OCI-M2 (cell line): ENCODE data around the gene MMP7.
"Not testable (repeated sequence)": the region's sequence is repeated elsewhere in the genome, so short reads cannot be mapped to it uniquely, and the experiment has no call there.

Experiments
- DNase-seq: peaks from one replicate; lab custom pipeline; 2025; ENCODE audit not compliant: unreplicated experiment; lab: John Stamatoyannopoulos, UW

The MMP7 gene

GRCh38 chr11:102539567-102539966 lies 9.0 kb upstream of the MMP7 start:
- no peak for DNase-seq

GRCh38 chr11:102538932-102539331 lies 8.4 kb upstream of the MMP7 start:
- no peak for DNase-seq

DNA sequence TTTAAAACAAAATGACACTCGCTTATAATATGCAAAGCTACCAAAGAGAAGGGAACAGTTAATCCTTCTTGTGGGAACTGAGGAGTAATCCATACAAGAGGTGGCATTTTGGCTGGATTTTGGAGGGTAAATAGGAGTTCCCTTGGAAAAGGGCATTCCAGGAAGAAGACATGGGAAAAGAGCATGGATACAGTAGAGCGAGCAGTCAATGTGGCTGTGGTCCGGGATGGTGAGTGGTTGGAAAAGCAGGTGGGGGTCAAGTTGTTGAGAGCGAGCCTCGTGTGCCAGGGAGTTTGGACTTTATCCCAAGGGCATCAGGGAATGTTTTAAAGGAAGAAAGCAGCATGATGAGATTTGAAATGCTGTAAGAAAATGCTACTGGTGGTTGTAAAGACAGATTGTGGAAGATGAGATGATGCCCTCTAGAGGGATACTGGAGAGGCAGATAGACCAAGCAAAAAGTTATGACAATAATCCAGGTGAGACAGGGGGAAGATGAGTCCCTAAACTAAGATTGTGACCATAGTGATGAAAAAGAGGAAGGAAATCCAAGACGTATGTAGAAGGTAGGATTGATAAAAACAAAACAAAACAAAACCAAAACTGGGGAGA lies 3.8 kb upstream of the MMP7 start:
- no peak for DNase-seq

GRCh38 chr11:102528618-102529017 lies 1.9 kb downstream of the MMP7 start:
- no peak for DNase-seq

DNA sequence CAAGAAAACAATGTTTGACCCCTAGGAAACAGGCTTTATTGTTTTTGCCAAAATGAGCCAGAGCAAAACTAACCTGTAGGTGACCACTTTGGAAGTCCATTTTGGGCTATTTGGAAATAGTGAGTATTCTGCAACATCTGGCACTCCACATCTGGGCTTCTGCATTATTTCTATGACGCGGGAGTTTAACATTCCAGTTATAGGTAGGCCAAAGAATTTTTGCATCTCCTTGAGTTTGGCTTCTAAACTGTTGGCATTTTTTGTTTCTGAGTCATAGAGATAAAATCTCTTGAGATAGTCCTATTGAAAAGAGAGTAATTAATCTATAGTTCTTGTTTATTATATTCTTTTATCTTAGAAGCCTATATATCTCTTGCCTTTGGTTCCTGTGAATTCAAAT lies 2.9 kb downstream of the MMP7 start:
- DNase-seq = no peak

DNA sequence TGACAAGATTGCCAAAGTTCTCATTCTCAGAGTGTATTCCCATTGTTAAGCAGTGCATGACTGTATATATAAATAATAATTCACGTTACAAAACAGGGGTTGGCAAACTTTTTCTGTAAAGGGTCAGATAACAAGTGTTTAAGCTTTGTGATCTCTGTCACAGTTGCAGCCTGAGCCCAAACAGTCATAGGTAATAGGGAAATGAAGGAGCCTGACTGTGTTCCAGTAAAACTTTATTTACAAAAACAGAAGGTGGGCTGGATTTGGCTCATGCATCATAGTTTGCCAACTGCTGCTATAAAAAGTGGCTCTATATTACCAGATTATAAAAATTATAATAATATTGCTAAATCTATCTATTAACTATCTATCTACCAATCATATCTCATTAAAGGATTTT lies 3.5 kb downstream of the MMP7 start:
- no peak for DNase-seq

DNA sequence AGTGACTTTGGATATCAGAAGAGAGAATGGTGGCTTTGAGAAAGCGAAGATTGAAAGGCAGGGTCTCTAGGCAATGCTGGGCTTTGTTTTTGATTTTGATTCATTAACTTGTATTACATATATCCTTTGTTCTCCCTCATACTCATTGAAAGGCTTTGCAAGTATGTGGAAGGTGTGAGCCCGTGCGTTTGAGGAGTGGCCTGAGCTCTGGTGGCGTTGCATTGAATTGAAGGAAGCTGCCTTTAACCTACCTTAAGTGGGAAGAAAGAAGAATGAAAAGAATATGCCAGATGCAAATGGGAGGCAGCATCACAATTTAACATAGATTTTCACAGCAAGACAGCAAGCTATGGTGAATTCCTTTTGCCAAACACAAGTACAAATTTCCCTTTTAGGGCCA lies 6.7 kb downstream of the MMP7 start:
- DNase-seq = no peak

DNA sequence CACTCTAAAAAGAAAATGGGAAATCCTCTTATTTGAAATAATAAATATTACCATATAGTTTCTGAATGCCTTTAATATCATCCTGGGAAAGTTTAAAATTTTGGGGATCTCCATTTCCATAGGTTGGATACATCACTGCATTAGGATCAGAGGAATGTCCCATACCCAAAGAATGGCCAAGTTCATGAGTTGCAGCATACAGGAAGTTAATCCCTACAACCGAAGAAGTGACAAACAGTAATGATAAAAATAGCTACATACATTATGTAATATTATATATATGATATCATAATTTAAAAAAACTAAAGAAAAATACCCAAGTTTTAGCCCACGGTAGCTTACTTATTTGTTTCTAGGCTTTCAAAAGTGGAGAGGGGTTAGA lies 7.4 kb downstream of the MMP7 start:
- no peak for DNase-seq

GRCh38 chr11:102522312-102523188 lies 8.0 kb downstream of the MMP7 start:
- no peak for DNase-seq

- no peak for DNase-seq
Measured at GRCh38 chr11:102521121-102521520, 9.4 kb downstream of the MMP7 start.

DNA sequence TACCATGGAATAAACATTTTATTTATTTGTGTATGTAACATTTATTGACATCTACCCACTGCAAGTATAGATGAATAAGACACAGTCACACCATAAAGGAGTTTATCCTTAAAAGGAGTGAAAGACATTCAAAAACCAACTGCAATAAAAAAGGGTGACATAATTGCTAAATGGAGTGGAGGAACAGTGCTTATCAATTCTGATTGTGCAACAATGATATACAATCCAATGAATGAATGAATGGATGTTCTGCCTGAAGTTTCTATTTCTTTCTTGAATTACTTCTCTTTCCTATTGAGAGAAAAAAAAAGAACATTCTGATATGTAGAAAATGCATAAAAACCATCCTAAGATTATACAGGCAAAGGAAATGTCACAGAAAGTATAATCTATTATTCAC lies 10.0 kb downstream of the MMP7 start:
- DNase-seq = no peak

- DNase-seq = no peak
Measured at GRCh38 chr11:102518296-102519094, 12.1 kb downstream of the MMP7 start.

DNA sequence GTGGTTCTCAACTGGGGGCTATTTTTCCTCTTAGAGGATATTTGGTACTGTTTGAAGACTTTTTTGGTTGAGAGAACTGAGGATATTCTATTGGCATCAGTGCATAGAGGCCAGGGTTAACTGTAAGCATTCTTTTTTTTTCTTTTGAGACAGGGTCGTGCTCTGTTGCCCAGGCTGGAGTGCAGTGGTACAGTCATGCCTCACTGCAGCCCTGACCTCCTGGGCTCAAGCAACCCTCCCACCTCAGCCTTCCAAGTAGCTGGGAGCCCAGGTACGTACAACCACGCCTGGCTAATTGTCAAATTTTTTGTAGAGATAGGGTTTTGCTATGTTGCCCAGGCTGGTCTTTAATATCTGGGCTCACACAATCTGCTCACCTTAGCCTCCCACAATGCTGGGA lies 12.9 kb downstream of the MMP7 start:
- DNase-seq = no peak

GRCh38 chr11:102516179-102516578 lies 14.4 kb downstream of the MMP7 start:
- DNase-seq = no peak

- no peak for DNase-seq
Measured at GRCh38 chr11:102513869-102514268, 16.7 kb downstream of the MMP7 start.

GRCh38 chr11:102510439-102511135 lies 20.0 kb downstream of the MMP7 start:
- DNase-seq = no peak

DNA sequence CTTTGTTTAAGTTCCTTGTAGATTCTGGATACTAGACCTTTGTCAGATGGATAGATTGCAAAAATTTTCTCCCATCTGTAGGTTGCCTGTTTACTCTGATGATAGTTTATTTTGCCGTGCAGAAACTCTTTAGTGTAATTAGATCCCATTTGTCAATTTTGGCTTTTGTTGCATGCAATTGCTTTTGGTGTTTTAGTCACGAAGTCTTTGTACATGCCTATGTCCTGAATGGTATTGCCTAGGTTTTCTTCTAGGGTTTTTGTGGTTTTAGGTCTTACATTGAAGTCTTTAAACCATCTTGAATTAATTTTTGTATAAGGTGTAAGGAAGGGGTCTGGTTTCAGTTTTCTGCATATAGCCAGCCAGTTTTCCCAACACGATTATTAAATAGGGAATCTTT lies 27.7 kb downstream of the MMP7 start:
- DNase-seq = not testable (repeated sequence)

DNA sequence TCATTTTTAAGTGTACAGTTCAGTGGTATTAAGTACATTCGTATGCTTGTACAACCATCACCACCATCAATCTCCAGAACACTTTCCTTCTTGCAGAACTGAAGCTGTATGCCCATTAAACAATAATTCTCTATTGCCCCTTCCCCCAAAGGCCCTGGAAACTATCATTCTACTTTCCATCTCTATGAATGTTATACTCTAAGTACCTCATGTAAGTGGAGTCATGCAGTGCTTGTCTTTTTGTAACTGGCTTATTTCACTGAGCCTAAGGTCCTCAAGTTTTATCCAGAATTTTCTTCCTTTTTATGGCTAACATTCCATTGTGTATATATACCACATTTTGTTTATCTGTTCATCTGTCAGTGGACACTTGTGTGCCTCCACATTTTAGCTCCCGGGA lies 29.7 kb downstream of the MMP7 start:
- DNase-seq = no peak

- DNase-seq = no peak
Measured at GRCh38 chr11:102499931-102500330, 30.6 kb downstream of the MMP7 start.

DNA sequence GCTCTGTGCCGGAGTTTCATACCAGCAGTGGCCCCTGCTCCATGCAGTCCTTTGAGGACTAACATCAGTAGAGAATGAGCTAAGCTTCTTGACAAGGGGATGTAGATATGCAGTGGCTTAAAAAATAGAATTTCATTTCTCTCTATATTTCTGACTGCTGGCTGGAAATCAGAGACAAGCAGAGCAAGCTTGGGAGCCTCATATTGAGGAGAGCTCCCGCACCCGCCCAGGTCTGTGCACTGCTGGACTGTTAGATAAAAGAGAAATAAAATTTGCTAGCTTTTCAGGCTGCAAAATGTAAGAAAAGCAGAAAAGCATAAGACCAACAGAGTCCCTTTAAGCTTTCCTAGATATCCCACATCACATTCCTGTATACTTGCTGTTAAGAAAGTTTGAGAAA lies 31.4 kb downstream of the MMP7 start:
- DNase-seq = no peak

GRCh38 chr11:102497061-102497460 lies 33.5 kb downstream of the MMP7 start:
- DNase-seq = no peak
